Measurements from ENCODE around the gene PDE1C.

The PDE1C gene

DNA sequence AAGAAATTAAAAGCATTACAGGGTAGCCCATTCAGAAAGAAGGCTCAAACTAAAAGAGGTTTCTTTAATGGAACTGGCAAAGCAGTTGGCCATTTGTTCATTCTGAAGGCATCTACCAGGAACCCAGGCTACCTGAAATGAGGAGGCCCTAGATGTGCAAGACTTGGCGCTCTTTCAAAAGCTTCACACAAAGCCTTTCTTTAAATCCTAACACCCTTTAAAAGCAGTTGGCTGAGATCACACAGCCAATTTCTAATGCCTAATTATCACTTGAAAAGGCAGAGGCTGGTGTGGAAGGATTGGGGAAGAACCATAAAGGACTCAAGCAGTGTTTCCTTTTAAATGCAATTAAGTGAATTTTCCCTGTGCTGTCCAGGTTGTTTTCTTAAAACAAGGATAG lies 360.0 kb downstream of the PDE1C start:
- no peak for FAIRE-seq
- no peak for TF ChIP-seq POLR2A (IDR thresholded peaks at IDR 0.05; ENCODE audit: low read depth, low read length)

DNA sequence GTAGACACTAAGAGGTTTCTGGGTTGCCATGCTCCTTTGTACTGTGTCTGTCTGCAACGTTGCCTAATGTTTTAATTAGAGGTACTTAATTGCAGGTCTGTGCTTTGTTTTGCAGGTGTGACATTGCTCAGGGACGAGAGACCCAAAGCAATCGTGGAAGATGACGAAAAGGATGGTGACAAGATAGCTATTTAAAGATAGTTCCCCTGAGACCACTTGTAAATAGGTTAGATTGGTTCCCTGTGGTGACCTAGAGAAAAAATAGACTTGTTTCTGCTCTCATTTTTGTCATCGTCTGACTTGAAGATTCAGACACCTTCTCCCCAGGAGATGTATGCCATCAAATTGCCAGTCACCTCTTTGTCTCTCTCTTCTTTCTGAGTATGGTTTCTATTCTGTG lies 363.1 kb downstream of the PDE1C start:
- DNase-seq (ENCODE audit: insufficient read length, low spot score) (no peak), FAIRE-seq (no peak)
- TF ChIP-seq POLR2A (IDR thresholded peaks at IDR 0.05; ENCODE audit: low read depth, low read length), result no peak

More for the DNA sequence above, 360.0 kb downstream of the PDE1C start:
- DNase-seq (ENCODE audit: insufficient read length, low spot score), result no peak

DNA sequence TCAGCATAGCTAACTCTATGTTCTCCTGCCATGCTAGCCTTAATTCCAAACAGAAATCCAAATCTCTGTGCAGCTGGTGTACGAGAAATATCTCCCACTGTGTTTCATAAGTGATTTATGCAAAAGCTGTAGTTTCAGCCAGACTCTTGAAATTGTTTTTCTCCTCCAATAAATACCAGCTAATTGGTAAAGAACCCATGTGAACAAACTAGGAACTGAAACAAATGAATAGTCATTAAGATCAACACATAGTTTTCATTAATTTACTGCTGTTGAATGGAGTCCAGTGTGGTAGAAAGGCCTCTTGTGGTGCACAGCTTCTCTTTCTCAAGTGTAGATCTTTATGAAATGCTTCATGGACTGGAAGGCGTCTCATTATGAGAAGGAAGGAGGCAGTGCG lies 364.8 kb downstream of the PDE1C start:
- no peak for DNase-seq (ENCODE audit: insufficient read length, low spot score)
- TF ChIP-seq POLR2A (IDR thresholded peaks at IDR 0.05; ENCODE audit: low read depth, low read length), result no peak
- FAIRE-seq, result no peak

DNA sequence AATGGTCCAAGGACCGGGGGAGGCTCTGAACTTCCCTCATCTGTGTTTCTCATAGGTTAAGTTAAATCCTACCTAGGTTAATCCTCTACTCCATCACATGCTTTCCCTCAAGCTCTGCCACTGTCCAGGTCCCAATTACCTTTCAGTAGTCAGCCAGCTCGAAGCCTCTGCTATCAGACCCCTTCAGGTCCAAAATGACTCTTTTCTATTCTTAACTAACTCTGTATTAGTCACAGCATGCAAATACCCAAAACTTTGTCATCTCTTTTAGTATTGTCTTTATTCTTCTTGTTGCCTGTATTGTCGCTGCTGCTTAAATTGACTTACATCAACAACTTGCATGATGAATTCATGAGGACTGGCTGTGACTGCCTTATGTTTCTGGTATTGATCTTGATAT lies 367.9 kb downstream of the PDE1C start:
- no peak for DNase-seq (ENCODE audit: insufficient read length, low spot score)
- no peak for TF ChIP-seq POLR2A (IDR thresholded peaks at IDR 0.05; ENCODE audit: low read depth, low read length)
- no peak for FAIRE-seq

Data from H54 (cell line).